ENCODE data around the gene AFF3. TPM values are rescaled to one million over a fixed set of nuclear protein-coding genes. Genes with fewer than 3 reads are reported as not detected.

AFF3 gene
- total and polyA plus RNA-seq, 2 of the 8 experiments (the other 6 are each of a cell fraction or from before 2014, with no cell fraction given) = 0.27 to 3.0 TPM

DNA sequence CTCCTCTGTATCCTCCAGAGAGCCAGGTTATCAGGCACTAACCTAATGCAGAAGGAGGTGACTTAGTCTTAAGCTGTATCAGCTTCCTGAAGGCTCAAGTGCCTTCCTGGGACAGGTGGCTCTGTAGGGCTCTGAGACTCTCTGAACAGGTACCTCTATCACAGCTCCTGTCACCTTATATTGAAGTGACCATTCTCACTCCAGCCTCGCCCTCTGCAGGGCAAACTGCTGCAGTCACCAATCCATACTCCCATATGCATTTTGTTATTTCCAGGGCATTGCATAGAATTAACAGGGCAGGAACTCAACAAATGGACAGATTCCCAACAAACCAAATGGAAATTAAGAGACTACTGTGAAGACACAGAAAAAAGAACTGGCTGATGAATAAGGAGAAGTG, 449.6 kb downstream of the AFF3 start:
- no peaks in the 10 kb centered on the region for H3K27me3 ChIP-seq (replicated peaks in 1 of 4; ENCODE audit: control insufficient read depth in 3 of 4, extremely low read depth in 1 of 4, insufficient read depth in 3 of 4, low read length in 3 of 4)
- H3K23me2 ChIP-seq (ENCODE audit: low read depth, low read length) = no peaks in the 10 kb centered on the region
- H3K4me3 ChIP-seq (ENCODE audit: extremely low read depth in 1 of 4, insufficient read depth in 2 of 4, low read depth in 3 of 4, low read length in 4 of 4) = no peak overlapping the region
- no peak overlapping the region for H2AK5ac ChIP-seq (ENCODE audit: low read depth, low read length)
- no peaks in the 10 kb centered on the region for H3K36me3 ChIP-seq (ENCODE audit: control insufficient read depth in 2 of 4, insufficient read depth in 4 of 4, low read length in 3 of 4)
- H3K9ac ChIP-seq (replicated peaks in 1 of 4; ENCODE audit: extremely low read depth in 1 of 4, low read depth in 3 of 4, low read length in 3 of 4) = no peak overlapping the region
- no peak overlapping the region for H4K8ac ChIP-seq (ENCODE audit: extremely low read depth, insufficient read depth, low read length)
- no peaks in the 10 kb centered on the region for H3K4me1 ChIP-seq (replicated peaks in 1 of 4; ENCODE audit: control insufficient read depth in 3 of 4, insufficient read depth in 4 of 4, low read length in 3 of 4)
- no peak overlapping the region for H3K18ac ChIP-seq (ENCODE audit: extremely low read depth, low read length)
- no peak overlapping the region for H3K4me2 ChIP-seq (ENCODE audit: insufficient read depth in 1 of 2, low read depth in 2 of 2, low read length in 2 of 2)
- WGBS, 2 experiments (ENCODE audit: extremely low coverage in 1 of 2, insufficient coverage in 1 of 2, insufficient read length in 1 of 2, insufficient replicate concordance in 2 of 2, low coverage in 1 of 2, low lambda C conversion rate in 2 of 2, missing lambda C conversion rate in 1 of 2) = 45% methylated on average over 1 of the region's 1 CpG; no CpG with 5 or more reads in 1 of the 2 experiments
- no peak for DNase-seq (ENCODE audit: low read depth in 1 of 2, low spot score in 2 of 2)
- POLR2A ChIA-PET (ENCODE audit: partially characterized antibody) = no interaction called here
- no peak overlapping the region for H2AFZ ChIP-seq (ENCODE audit: low read length)
- H2BK15ac ChIP-seq (ENCODE audit: low read length) = no peak overlapping the region
- no peaks in the 10 kb centered on the region for H3K79me2 ChIP-seq (ENCODE audit: control insufficient read depth in 1 of 2, insufficient read depth in 2 of 2, low read length in 2 of 2)
- H2BK12ac ChIP-seq (ENCODE audit: low read depth, low read length) = no peak overlapping the region
- no peak overlapping the region for H3K27ac ChIP-seq (ENCODE audit: low read depth, low read length)
- CTCF ChIA-PET (ENCODE audit: partially characterized antibody) = interaction anchor here (0.6 to 1.3 kb wide), 7 partner anchors 8 to 549 kb away, joined by 3 to 5 read pairs (median 3); no protein-coding TSS in a partner anchor
- H2BK120ac ChIP-seq (replicated peaks; ENCODE audit: low read depth, low read length) = no peak overlapping the region
- H3K9me3 ChIP-seq (ENCODE audit: insufficient read depth in 2 of 2, low read depth in 1 of 2, low read length in 1 of 2) = no peaks in the 10 kb centered on the region
- FAIRE-seq = no peak
- no peak overlapping the region for H4K5ac ChIP-seq (ENCODE audit: insufficient read length, low read depth, low read length)
- H3K56ac ChIP-seq (replicated peaks; ENCODE audit: insufficient read length, low read depth, low read length) = no peak overlapping the region
- H3K4ac ChIP-seq (replicated peaks; ENCODE audit: insufficient read length, low read depth, low read length) = no peak overlapping the region
- H2BK20ac ChIP-seq (ENCODE audit: low read length) = no peak overlapping the region
- no peak overlapping the region for H3K14ac ChIP-seq (ENCODE audit: insufficient read length)
- no peak overlapping the region for H3K23ac ChIP-seq (ENCODE audit: insufficient read length)
- no peaks in the 10 kb centered on the region for H4K20me1 ChIP-seq (replicated peaks in 1 of 2; ENCODE audit: control insufficient read depth in 1 of 2, insufficient read depth in 2 of 2, low read length in 2 of 2)
- H3K79me1 ChIP-seq (ENCODE audit: low read depth, low read length) = no peaks in the 10 kb centered on the region
- no peak overlapping the region for H2BK5ac ChIP-seq (ENCODE audit: low read depth, low read length)
- H4K91ac ChIP-seq (replicated peaks; ENCODE audit: insufficient read length, low read length) = no peak overlapping the region
- TF ChIP-seq, protein P1, sequence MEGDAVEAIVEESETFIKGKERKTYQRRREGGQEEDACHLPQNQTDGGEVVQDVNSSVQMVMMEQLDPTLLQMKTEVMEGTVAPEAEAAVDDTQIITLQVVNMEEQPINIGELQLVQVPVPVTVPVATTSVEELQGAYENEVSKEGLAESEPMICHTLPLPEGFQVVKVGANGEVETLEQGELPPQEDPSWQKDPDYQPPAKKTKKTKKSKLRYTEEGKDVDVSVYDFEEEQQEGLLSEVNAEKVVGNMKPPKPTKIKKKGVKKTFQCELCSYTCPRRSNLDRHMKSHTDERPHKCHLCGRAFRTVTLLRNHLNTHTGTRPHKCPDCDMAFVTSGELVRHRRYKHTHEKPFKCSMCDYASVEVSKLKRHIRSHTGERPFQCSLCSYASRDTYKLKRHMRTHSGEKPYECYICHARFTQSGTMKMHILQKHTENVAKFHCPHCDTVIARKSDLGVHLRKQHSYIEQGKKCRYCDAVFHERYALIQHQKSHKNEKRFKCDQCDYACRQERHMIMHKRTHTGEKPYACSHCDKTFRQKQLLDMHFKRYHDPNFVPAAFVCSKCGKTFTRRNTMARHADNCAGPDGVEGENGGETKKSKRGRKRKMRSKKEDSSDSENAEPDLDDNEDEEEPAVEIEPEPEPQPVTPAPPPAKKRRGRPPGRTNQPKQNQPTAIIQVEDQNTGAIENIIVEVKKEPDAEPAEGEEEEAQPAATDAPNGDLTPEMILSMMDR (IDR thresholded peaks at IDR 0.05; ENCODE audit: control extremely low read depth in 1 of 3, insufficient read depth in 1 of 3, low read depth in 1 of 3, low read length in 3 of 3) = peak; percentile 43 to 58 (median 46); a peak in 3 of 4 replicates
- peak; percentile 51 to 63 for TF ChIP-seq RAD21 (IDR thresholded peaks at IDR 0.05 in 1 of 2, conservative IDR thresholded peaks at IDR 0.05 in 1 of 2; ENCODE audit: low read depth in 2 of 2, low read length in 2 of 2)
